Prostate gland (tissue), 2 donors: ENCODE results near the gene CCDC85B.

Source experiments
- POLR2A ChIP-seq: fragments of 450-650 bp; IDR thresholded peaks from one replicate; pipeline ENCODE4 v1.6.1; 2016; ENCODE audit warnings: antibody characterized with exemption, mild to moderate bottlenecking
- POLR2AphosphoS5 ChIP-seq: sonication (generic); formaldehyde crosslinking; IDR thresholded peaks from one replicate; pipeline ENCODE4 v1.6.1; 2017; ENCODE audit warnings: antibody characterized with exemption
- TF ChIP-seq, protein P1 (sequence below), 4 experiments: fragments of 200-600 bp in 2 of 4; fragments of 450-650 bp in 2 of 4; sonication (generic) in 2 of 4; IDR thresholded peaks; 1 replicate in 3 of 4; 2 replicates in 1 of 4; pipeline ENCODE4 v1.5.1; 2016 to 2019; ENCODE audit warnings: antibody characterized with exemption in 4 of 4, mild to moderate bottlenecking in 2 of 4, moderate library complexity in 2 of 4

DNA sequence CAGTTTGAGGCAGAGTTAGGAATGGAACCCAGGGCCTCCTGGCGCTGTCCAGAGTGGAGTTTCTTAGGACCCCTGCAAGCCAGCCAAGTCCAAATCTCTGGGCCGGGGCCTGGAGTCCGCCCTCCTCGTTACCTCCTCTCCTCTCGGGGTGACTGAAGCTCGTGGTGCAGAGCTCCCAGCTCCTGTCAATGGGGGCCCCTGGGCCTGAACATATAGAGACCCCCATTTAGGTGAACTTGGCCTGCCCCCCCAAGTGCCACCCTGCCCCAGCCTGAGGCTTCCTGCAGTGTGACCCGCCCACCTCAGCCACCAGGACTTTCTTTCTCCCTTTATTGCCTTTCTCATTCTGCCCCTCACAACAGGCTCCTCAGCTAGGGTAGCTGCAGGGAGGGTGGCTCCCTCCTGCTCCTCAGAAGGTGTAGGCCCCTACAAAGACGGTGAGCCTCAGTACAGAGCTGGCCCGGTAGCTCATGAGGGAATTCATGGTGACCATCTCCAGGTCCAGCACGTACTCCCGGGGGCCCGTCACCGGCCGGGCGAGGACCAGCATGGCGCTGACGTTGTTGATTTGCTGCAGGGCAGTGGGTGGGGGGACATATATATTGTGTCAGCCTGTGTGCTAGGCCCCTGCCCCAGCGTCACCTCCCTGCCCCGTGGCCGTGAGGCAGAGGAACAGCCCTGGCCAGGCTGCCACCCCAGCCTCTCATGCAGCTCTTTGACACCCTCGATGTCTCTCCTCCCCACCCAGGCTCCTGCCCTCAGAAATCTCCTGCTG is 23.8 kb upstream of the CCDC85B start:
- TF ChIP-seq, protein P1, sequence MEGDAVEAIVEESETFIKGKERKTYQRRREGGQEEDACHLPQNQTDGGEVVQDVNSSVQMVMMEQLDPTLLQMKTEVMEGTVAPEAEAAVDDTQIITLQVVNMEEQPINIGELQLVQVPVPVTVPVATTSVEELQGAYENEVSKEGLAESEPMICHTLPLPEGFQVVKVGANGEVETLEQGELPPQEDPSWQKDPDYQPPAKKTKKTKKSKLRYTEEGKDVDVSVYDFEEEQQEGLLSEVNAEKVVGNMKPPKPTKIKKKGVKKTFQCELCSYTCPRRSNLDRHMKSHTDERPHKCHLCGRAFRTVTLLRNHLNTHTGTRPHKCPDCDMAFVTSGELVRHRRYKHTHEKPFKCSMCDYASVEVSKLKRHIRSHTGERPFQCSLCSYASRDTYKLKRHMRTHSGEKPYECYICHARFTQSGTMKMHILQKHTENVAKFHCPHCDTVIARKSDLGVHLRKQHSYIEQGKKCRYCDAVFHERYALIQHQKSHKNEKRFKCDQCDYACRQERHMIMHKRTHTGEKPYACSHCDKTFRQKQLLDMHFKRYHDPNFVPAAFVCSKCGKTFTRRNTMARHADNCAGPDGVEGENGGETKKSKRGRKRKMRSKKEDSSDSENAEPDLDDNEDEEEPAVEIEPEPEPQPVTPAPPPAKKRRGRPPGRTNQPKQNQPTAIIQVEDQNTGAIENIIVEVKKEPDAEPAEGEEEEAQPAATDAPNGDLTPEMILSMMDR (IDR thresholded peaks at IDR 0.05) = no peak
- no peak for TF ChIP-seq POLR2AphosphoS5
- no peak for TF ChIP-seq POLR2A
